RWPE2 (cell line): ENCODE data around the gene EIF2D.
A peak's percentile ranks its signal among the peaks of the same experiment; 100 is the strongest.

Experiments
- ATAC-seq: fragments of 200-7000 bp; cut with Tn5 transposase; 3 replicates; pipeline ENCODE4 v1.9.1; 2021; ENCODE audit warnings: low read depth
- DNase-seq: peaks from one replicate; pipeline ENCODE4 v3.0.0-alpha.2; 2020; ENCODE audit warnings: low spot score
- H3K27ac ChIP-seq: fragments of 450-650 bp; 2 replicates; pipeline ENCODE4 v1.5.1; 2017; ENCODE audit warnings: mild to moderate bottlenecking; ENCODE audit not compliant: poor library complexity, severe bottlenecking
- H3K27me3 ChIP-seq: fragments of 250-450 bp; sonication (Bioruptor Pico); 2 replicates; pipeline ENCODE4 v1.5.1; 2021; ENCODE audit warnings: mild to moderate bottlenecking, moderate library complexity; ENCODE audit not compliant: insufficient read depth, poor library complexity, severe bottlenecking
- H3K36me3 ChIP-seq: fragments of 250-450 bp; sonication (Bioruptor Pico); 2 replicates; pipeline ENCODE4 v1.5.1; 2020; ENCODE audit warnings: low read depth, mild to moderate bottlenecking, moderate library complexity
- H3K4me1 ChIP-seq: fragments of 250-450 bp; sonication (Bioruptor Pico); 2 replicates; pipeline ENCODE4 v1.5.1; 2021; ENCODE audit warnings: mild to moderate bottlenecking, moderate library complexity; ENCODE audit not compliant: insufficient read depth, poor library complexity, severe bottlenecking
- H3K4me3 ChIP-seq: fragments of 250-450 bp; sonication (Bioruptor Pico); 2 replicates; pipeline ENCODE4 v1.5.1; 2021; ENCODE audit warnings: mild to moderate bottlenecking, moderate library complexity; ENCODE audit not compliant: severe bottlenecking
- H3K9me3 ChIP-seq: fragments of 250-450 bp; sonication (Bioruptor Pico); 2 replicates; pipeline ENCODE4 v1.5.1; 2021; ENCODE audit warnings: mild to moderate bottlenecking, moderate library complexity; ENCODE audit not compliant: severe bottlenecking
- CTCF ChIP-seq: fragments of 450-650 bp; IDR thresholded peaks from one replicate; pipeline ENCODE4 v1.5.1; 2017; ENCODE audit warnings: mild to moderate bottlenecking, moderate library complexity; ENCODE audit not compliant: poor library complexity, severe bottlenecking

EIF2D gene

GRCh38 chr1:206593351-206593925 is 18.8 kb downstream of the EIF2D start:
- Histone ChIP-seq H3K9me3 (no peaks in the 10 kb centered on the region), H3K4me1 (peaks cover 29% of the 10 kb centered on the region), H3K27me3 (no peaks in the 10 kb centered on the region), H3K4me3 (no peak overlapping the region), H3K36me3 (peaks cover 80% of the 10 kb centered on the region), H3K27ac (no peak overlapping the region)
- no peak for TF ChIP-seq CTCF
- no peak for DNase-seq
- no peak for ATAC-seq

- H3K4me1 ChIP-seq, result peaks cover 41% of the 10 kb centered on the region
- DNase-seq (no peak), ATAC-seq (no peak)
- H3K36me3 ChIP-seq, result peaks cover 63% of the 10 kb centered on the region
- no peak overlapping the region for H3K27ac ChIP-seq
- H3K27me3 ChIP-seq, result no peaks in the 10 kb centered on the region
- no peak for TF ChIP-seq CTCF
- no peak overlapping the region for H3K4me3 ChIP-seq
- H3K9me3 ChIP-seq, result no peaks in the 10 kb centered on the region
These were observed 20.6 kb downstream of the EIF2D start for GRCh38 chr1:206591696-206592095.

- DNase-seq, result no peak
- Histone ChIP-seq H3K4me1 (peaks cover 46% of the 10 kb centered on the region), H3K27ac (peak overlapping the region; percentile 56), H3K27me3 (no peaks in the 10 kb centered on the region), H3K4me3 (no peak overlapping the region), H3K36me3 (peaks cover 58% of the 10 kb centered on the region), H3K9me3 (no peaks in the 10 kb centered on the region)
- ATAC-seq, result no peak
- TF ChIP-seq CTCF, result no peak
These were observed 21.0 kb downstream of the EIF2D start for GRCh38 chr1:206591226-206591625.

- ATAC-seq, result peak; percentile 82
- no peaks in the 10 kb centered on the region for H3K9me3 ChIP-seq
- no peaks in the 10 kb centered on the region for H3K27me3 ChIP-seq
- no peak overlapping the region for H3K4me3 ChIP-seq
- H3K27ac ChIP-seq, result peak overlapping the region; percentile 56
- DNase-seq, result no peak
- H3K4me1 ChIP-seq, result peaks cover 48% of the 10 kb centered on the region
- H3K36me3 ChIP-seq, result peaks cover 48% of the 10 kb centered on the region
- TF ChIP-seq CTCF, result peak; percentile 24
These were observed 22.1 kb downstream of the EIF2D start for GRCh38 chr1:206590025-206590758.

GRCh38 chr1:206589206-206589605 is 23.1 kb downstream of the EIF2D start:
- no peak for TF ChIP-seq CTCF
- Histone ChIP-seq H3K4me3 (no peak overlapping the region), H3K27me3 (no peaks in the 10 kb centered on the region), H3K9me3 (no peaks in the 10 kb centered on the region), H3K4me1 (peaks cover 48% of the 10 kb centered on the region), H3K27ac (peak overlapping the region; percentile 56), H3K36me3 (peaks cover 38% of the 10 kb centered on the region)
- ATAC-seq (peak; percentile 71), DNase-seq (no peak)
